ENCODE measurements around the gene PON2.

PON2 gene

GRCh38 chr7:95444796-95445195 is 10.0 kb upstream of the PON2 start:
- no peak for DNase-seq (ENCODE audit: low read depth in 1 of 2, low spot score in 1 of 2)

GRCh38 chr7:95441042-95441823 is 6.4 kb upstream of the PON2 start:
- DNase-seq (ENCODE audit: low read depth in 1 of 2, low spot score in 1 of 2), result no peak

GRCh38 chr7:95440394-95441038 is 5.7 kb upstream of the PON2 start:
- DNase-seq (ENCODE audit: low read depth in 1 of 2, low spot score in 1 of 2), result no peak

- no peak for DNase-seq (ENCODE audit: low read depth in 1 of 2, low spot score in 1 of 2)
These were observed 1.6 kb upstream of the PON2 start for GRCh38 chr7:95436407-95436806.

- DNase-seq (ENCODE audit: low read depth in 1 of 2, low spot score in 1 of 2), result no peak
These were observed 573 bp upstream of the PON2 start for GRCh38 chr7:95435422-95435780.

GRCh38 chr7:95433952-95434556 is 774 bp downstream of the PON2 start:
- DNase-seq (ENCODE audit: low read depth in 1 of 2, low spot score in 1 of 2), result no peak

GRCh38 chr7:95433129-95433528 is 1.7 kb downstream of the PON2 start:
- DNase-seq (ENCODE audit: low read depth in 1 of 2, low spot score in 1 of 2), result no peak

GRCh38 chr7:95432606-95433005 is 2.2 kb downstream of the PON2 start:
- no peak for DNase-seq (ENCODE audit: low read depth in 1 of 2, low spot score in 1 of 2)

GRCh38 chr7:95430864-95431263 is 4.0 kb downstream of the PON2 start:
- DNase-seq (ENCODE audit: low read depth in 1 of 2, low spot score in 1 of 2), result no peak

GRCh38 chr7:95429241-95429990 is 5.4 kb downstream of the PON2 start:
- DNase-seq (ENCODE audit: low read depth in 1 of 2, low spot score in 1 of 2), result no peak

- no peak for DNase-seq (ENCODE audit: low read depth in 1 of 2, low spot score in 1 of 2)
These were observed 6.8 kb downstream of the PON2 start for GRCh38 chr7:95427914-95428516.

- DNase-seq (ENCODE audit: low read depth in 1 of 2, low spot score in 1 of 2), result no peak
These were observed 7.7 kb downstream of the PON2 start for GRCh38 chr7:95427166-95427565.

- DNase-seq (ENCODE audit: low read depth in 1 of 2, low spot score in 1 of 2), result no peak
These were observed 9.1 kb downstream of the PON2 start for GRCh38 chr7:95425694-95426093.

- no peak for DNase-seq (ENCODE audit: low read depth in 1 of 2, low spot score in 1 of 2)
These were observed 10.1 kb downstream of the PON2 start for GRCh38 chr7:95424716-95425115.

GRCh38 chr7:95421847-95422444 is 12.9 kb downstream of the PON2 start:
- DNase-seq (ENCODE audit: low read depth in 1 of 2, low spot score in 1 of 2), result no peak

GRCh38 chr7:95421000-95421846 is 13.6 kb downstream of the PON2 start:
- DNase-seq (ENCODE audit: low read depth in 1 of 2, low spot score in 1 of 2), result no peak

GRCh38 chr7:95412075-95412474 is 22.8 kb downstream of the PON2 start:
- no peak for DNase-seq (ENCODE audit: low read depth in 1 of 2, low spot score in 1 of 2)

GRCh38 chr7:95411666-95412065 is 23.2 kb downstream of the PON2 start:
- no peak for DNase-seq (ENCODE audit: low read depth in 1 of 2, low spot score in 1 of 2)

- DNase-seq (ENCODE audit: low read depth in 1 of 2, low spot score in 1 of 2), result no peak
These were observed 23.8 kb downstream of the PON2 start for GRCh38 chr7:95411036-95411435.

- DNase-seq (ENCODE audit: low read depth in 1 of 2, low spot score in 1 of 2), result no peak
These were observed 27.1 kb downstream of the PON2 start for GRCh38 chr7:95407751-95408150.

All from activated T-helper 1 cell treated with anti-CD3 and anti-CD28 coated beads, Interleukin-2, amount 50 U/mL, for 16 hours (primary cell).